VCaP (cell line): ENCODE measurements around the gene SLC25A42.

Experiments used
- H3K27ac ChIP-seq: fragments of 450-650 bp; 2 replicates; pipeline ENCODE4 v1.5.1; 2017
- CTCF ChIP-seq: fragments of 450-650 bp; conservative IDR thresholded peaks from 2 replicates; pipeline ENCODE4 v1.5.1; 2017; ENCODE audit warnings: mild to moderate bottlenecking, moderate library complexity

Gene SLC25A42

GRCh38 chr19:19109601-19110000, 45.8 kb downstream of the SLC25A42 start:
- TF ChIP-seq CTCF: no peak
- H3K27ac ChIP-seq: no peak overlapping the region

GRCh38 chr19:19110410-19111135, 46.8 kb downstream of the SLC25A42 start:
- H3K27ac ChIP-seq: no peak overlapping the region
- no peak for TF ChIP-seq CTCF

GRCh38 chr19:19111136-19111835, 47.5 kb downstream of the SLC25A42 start:
- no peak for TF ChIP-seq CTCF

GRCh38 chr19:19111967-19112580, 48.3 kb downstream of the SLC25A42 start:
- H3K27ac ChIP-seq: no peak overlapping the region
- TF ChIP-seq CTCF: no peak

More at GRCh38 chr19:19111136-19111835, 47.5 kb downstream of the SLC25A42 start:
- no peak overlapping the region for H3K27ac ChIP-seq

GRCh38 chr19:19113040-19113626, 49.3 kb downstream of the SLC25A42 start:
- no peak for TF ChIP-seq CTCF

GRCh38 chr19:19115954-19116353, 52.2 kb downstream of the SLC25A42 start:
- no peak overlapping the region for H3K27ac ChIP-seq

More at GRCh38 chr19:19113040-19113626, 49.3 kb downstream of the SLC25A42 start:
- no peak overlapping the region for H3K27ac ChIP-seq

More at GRCh38 chr19:19115954-19116353, 52.2 kb downstream of the SLC25A42 start:
- peak; percentile 26 for TF ChIP-seq CTCF
